ENCODE data around the gene SLC35B2. TPM values are rescaled to one million over a fixed set of nuclear protein-coding genes. Genes with fewer than 3 reads are reported as not detected.

SLC35B2 gene
- polyA plus RNA-seq, 10 donors, result 27.1 to 40.4 (median 32.4) TPM

- DNase-seq, result no peak
Observed at GRCh38 chr6:44269921-44270525, 12.7 kb upstream of the SLC35B2 start, which contains the start of gene TMEM151B. Gene TMEM151B, plus strand, starts transcription at chr6:44270450. Its CDS starts 293 bp downstream, at chr6:44270743.

GRCh38 chr6:44269178-44269920 lies 12.0 kb upstream of the SLC35B2 start:
- DNase-seq, result no peak

- peak in 2 of 3 donors; percentile 63 to 71 for DNase-seq
Observed at GRCh38 chr6:44268095-44268628, 10.8 kb upstream of the SLC35B2 start.

- DNase-seq, result no peak
Observed at GRCh38 chr6:44267252-44267651, 9.9 kb upstream of the SLC35B2 start.

DNA sequence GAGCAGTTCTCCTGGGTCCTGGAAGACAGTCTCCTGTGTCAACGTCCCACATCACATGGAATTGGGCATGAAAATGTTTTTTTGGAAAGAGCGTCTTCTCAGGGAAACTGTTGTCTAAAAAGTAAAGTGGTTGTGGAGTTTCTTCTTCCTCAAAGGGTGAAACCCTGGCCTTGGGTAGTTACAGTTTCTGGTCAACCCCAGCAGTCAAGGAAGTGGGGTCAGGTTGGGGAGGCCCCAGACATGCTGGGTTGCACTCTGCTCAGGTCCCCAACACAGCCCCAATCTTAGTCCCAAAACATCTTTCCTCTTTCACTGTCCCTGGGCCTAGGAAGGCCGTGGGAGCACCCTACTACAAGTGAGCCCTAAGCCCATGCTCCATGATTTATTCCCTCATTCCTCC lies 9.0 kb upstream of the SLC35B2 start:
- DNase-seq, result no peak

GRCh38 chr6:44265722-44266233 lies 8.4 kb upstream of the SLC35B2 start:
- no peak for DNase-seq

- DNase-seq, result peak; percentile 89 to 96 (median 94)
Observed at GRCh38 chr6:44265007-44265721, 7.8 kb upstream of the SLC35B2 start, which contains the start of gene NFKBIE. Gene NFKBIE, minus strand, starts transcription at chr6:44265551. Its CDS starts 205 bp downstream, at chr6:44265346.

GRCh38 chr6:44264154-44265006 lies 7.1 kb upstream of the SLC35B2 start:
- DNase-seq, result no peak

DNA sequence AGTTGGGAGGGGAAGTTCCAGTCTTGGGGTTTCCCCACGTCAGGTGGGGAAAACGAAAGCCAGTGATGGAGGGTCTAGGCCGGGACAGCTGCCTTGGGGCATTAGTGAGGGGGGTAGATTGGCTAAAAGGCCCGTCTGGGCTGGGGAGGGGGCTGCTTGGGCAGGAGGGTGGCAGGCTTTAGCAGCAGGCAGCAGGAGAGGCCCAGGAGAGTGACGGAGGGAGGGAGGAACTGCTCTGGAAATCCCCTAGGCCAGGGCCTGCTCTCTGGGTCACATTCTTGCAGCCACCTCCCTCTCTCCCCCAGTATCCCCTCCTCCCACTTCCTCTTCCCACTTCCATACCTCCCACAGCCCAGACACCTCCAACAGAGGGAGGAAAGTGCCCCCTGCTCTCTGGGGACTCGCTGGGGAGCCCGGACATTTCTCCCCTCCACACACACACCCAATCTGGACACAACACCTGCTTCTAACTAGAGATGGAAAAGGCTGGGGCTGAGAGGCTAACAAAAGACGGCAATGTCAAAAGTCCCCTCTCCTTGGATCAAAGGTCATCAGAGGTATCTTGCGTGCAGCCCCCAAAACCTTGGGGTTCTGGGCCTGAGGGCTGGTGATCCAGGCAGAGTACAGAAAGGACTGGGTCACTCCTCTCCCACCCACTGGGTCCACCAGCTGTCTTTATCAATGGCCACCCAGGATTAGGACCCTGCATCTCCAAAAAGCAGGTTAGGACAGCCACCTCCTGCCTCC lies 6.2 kb upstream of the SLC35B2 start:
- DNase-seq, result no peak

GRCh38 chr6:44262467-44263353 lies 5.4 kb upstream of the SLC35B2 start:
- DNase-seq, result no peak

DNA sequence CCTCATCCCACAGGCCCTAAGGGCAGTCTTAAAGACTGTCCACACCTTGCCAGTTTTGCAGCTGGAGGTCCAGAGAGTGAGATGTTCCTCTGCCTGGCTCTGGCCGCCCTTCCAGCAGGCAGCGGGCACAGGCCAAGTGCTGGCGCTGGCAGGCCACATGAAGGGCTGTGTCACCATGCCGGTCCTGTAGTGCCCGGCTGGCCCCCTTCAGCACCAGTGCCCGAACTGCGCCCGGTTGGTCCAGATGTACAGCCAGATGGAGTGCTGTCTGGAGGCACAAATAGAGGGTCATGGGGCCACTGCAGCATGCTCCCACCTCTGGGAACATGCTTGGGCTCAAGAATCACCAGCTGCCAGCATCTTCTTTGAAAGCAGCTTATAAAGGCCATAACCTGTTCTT lies 4.3 kb upstream of the SLC35B2 start:
- no peak for DNase-seq

GRCh38 chr6:44260451-44261297 lies 3.3 kb upstream of the SLC35B2 start:
- DNase-seq, result no peak

GRCh38 chr6:44260011-44260410 lies 2.7 kb upstream of the SLC35B2 start:
- no peak for DNase-seq

- DNase-seq, result no peak
Observed at GRCh38 chr6:44258921-44259320, 1.6 kb upstream of the SLC35B2 start.

GRCh38 chr6:44258325-44258863 lies 1.1 kb upstream of the SLC35B2 start:
- no peak for DNase-seq

DNA sequence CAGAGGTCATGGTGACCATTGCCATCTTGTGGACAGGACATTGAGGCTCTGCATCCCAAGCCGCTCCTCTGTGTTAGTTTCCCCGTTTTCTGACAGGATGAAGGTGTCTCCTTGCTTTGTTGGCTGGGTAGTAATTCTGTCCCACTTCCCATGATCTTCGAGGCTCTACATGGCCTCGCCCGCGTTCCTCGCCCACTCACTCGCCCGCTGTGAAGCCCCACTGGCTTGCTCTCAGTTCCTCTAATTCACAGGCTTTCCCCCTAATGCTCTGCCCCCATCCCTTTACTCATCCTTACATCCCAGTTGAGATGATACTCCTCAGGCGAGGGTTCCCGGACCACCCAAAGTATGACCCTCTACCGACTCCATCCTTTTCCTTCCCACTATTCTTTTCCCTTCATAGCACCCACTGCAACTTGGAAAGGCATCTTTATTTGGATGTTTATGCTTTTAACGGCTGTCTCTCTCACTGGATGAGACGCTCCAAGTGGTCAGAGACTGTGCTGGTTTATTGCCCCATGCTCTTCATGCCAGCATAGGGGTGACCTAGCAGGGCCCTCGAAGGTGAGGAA lies 511 bp upstream of the SLC35B2 start:
- DNase-seq, result no peak

GRCh38 chr6:44256775-44257024 lies 628 bp downstream of the SLC35B2 start:
- DNase-seq, result peak in 1 of 3 donors; percentile 64

Data from muscle of back (tissue), 11 donors.